ENCODE results near the gene LAMTOR2.

- TF ChIP-seq EZH2 (IDR thresholded peaks at IDR 0.05; ENCODE audit: borderline replicate concordance, low read depth, low read length, poor library complexity, severe bottlenecking) (no peak), CTCF (conservative IDR thresholded peaks at IDR 0.05; ENCODE audit: low read depth, low read length) (no peak)
Observed at GRCh38 chr1:156024801-156025200, 29.8 kb upstream of the LAMTOR2 start.

All from A673 (cell line).